ENCODE data around the gene CARS2.
"Not testable (repeated sequence)": the region's sequence is repeated elsewhere in the genome, so short reads cannot be mapped to it uniquely, and the experiment has no call there.

Gene CARS2

DNA sequence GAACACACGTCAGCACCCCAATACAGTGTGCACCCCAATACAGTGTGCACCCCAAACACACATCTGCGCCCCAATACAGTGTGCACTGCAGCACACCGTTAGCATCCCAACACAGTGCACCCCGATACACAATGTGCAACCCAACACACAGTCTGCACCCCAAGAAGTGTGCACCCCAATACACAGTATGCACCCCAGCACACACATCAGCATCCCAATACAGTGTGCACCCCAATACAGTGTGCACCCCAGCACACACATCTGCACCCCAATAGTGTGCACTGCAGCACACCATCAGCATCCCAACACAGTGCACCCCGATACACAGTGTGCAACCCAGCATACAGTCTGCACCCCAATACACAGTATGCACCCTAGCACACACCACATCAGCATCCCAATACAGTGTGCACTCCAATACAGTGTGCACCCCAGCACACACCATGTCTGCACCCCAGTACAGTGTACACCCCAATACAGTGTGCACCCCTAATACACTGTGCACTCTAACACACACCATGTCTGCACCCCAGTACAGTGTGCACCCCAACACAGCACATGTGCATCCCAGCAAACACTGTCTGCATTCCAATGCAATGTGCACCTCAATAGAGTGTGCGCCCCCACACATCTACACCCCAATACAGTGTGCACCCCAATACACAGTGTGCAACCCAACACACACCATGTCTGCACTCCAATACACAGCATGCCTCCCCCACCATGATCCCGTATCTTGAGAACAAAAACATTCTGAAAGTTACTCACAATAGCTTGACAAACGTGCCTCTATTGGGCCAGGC, 855 bp upstream of the CARS2 start:
- in situ Hi-C loops (cut with MboI; ENCODE audit: low sequenced_read_pairs): no loop called here

- in situ Hi-C loops (cut with MboI; ENCODE audit: low sequenced_read_pairs): no loop called here
These were observed 525 bp downstream of the CARS2 start for GRCh38 chr13:110705356-110705825.

GRCh38 chr13:110702591-110703526, 3.1 kb downstream of the CARS2 start:
- in situ Hi-C loops (cut with MboI; ENCODE audit: low sequenced_read_pairs): no loop called here

- in situ Hi-C loops (cut with MboI; ENCODE audit: low sequenced_read_pairs): no loop called here
These were observed 3.8 kb downstream of the CARS2 start for GRCh38 chr13:110702089-110702488.

DNA sequence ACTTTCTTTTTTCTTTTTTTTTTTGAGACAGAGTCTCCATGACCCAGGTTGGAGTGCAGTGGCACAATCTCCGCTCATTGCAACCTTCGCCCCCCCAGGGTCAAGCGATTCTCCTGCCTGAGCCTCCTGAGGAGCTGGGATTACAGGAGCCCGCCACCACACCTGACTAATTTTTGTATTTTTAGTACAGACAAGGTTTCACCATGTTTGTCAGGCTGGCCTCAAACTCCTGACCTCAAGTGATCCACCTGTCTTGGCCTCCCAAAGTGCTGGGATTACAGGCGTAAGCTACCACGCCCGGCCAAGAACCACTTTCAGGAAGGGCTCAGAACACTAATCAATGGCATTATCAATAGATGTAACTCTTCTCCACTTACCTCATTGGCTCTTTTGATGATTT, 4.9 kb downstream of the CARS2 start:
- in situ Hi-C loops (cut with MboI; ENCODE audit: low sequenced_read_pairs): not testable (repeated sequence)

DNA sequence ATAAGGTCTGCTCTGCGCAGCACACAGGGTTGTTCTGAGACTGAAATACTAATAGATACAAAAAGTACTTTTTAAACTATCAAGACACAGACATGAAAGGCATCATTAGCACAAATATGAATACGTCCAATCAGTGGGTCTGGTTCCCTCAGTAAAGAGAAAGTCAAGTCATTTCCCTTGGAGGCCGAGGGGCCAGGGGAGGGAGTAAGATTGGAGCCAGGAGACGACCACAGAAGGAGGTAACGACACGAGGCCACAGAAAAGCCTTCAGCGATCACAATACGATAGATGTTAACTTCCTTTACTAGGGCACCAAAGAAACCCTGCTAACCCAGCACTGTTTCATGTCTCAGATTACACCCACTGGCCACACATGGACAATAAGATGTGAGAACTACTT, 5.3 kb downstream of the CARS2 start:
- in situ Hi-C loops (cut with MboI; ENCODE audit: low sequenced_read_pairs): no loop called here

DNA sequence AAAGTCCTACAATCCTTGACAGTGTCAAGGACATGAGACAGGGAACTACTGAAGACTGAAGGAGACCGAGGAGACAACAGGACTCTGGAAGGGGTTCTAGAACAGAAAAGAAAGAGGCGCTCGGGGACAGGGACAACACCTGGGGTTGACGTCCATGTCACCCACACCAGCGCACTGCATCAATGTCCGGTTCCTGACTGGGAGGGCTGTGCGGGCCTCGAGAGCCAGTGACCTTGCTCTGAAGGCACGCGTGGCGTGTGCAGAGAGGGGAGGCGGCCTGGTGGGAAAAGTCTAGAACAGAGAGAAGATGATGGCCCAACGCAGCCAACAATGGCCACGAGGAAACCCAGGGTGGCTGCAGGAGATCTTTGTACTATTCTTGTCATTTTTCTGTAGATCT, 5.7 kb downstream of the CARS2 start:
- in situ Hi-C loops (cut with MboI; ENCODE audit: low sequenced_read_pairs): no loop called here

DNA sequence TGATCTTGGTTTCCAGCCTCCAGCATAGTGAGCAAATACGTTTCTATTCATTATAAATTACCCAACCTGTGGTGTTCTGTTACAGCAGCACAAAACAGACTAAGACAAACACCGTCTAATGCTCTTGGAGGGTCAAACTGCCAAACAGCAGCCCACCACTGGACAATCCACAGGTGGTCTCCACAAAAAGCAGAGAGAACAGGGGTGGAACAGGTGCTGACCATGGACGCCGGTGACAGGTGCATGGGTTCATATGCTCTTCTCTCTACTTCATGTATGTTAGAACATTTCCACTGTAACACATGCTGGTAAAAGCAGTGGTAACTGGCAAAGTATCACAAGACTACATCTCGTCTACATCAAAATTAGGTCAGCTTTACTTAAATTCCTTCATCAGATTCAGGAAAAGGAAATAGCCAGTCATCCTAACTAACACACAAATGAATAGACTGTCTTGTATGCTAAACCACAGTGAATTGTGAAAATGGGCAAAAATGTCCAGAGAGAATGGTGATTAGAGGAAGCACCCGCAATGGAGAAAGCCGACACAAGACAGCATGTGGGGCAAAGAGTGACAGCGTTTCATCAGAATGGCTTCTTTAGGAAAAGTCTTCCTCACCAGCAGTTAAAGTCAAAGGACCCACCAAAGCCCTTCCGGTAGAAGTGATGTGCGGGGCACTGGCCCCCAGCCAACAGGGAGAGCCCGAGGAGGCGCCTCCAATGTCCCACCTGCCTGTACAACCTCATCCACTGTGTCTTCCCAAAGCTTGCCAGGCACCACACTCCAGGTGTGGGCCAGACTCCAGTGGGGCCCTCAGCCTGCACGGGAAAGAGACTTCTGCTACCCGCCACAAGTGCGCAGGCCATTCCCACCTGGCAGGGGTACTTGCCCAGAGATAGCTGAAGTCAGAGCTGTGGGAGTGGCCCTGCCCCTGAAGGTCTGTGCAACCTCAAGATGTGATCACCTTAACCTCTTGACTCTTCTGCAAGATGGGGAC, 6.5 kb downstream of the CARS2 start:
- in situ Hi-C loops (cut with MboI; ENCODE audit: low sequenced_read_pairs): no loop called here

DNA sequence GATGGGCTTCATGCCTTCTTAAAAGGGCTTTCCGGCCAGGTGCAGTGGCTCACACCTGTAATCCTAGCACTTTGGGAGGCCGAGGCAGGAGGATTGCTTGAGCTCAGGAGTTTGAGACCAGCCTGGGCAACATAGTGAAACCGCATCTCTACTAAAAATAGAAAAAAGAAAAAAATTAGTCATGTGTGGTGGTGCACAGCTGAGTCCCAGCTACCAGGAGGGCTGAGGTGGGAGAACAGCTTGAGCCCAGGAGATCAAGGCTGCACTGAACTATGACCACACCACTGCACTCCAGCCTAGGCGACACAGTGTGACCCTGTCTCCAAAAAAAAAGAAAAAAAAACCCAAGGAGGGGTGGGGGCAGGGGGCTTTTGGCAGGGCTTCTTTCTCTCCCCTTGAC, 7.2 kb downstream of the CARS2 start:
- in situ Hi-C loops (cut with MboI; ENCODE audit: low sequenced_read_pairs): no loop called here

GRCh38 chr13:110697842-110698241, 8.1 kb downstream of the CARS2 start:
- in situ Hi-C loops (cut with MboI; ENCODE audit: low sequenced_read_pairs): no loop called here

DNA sequence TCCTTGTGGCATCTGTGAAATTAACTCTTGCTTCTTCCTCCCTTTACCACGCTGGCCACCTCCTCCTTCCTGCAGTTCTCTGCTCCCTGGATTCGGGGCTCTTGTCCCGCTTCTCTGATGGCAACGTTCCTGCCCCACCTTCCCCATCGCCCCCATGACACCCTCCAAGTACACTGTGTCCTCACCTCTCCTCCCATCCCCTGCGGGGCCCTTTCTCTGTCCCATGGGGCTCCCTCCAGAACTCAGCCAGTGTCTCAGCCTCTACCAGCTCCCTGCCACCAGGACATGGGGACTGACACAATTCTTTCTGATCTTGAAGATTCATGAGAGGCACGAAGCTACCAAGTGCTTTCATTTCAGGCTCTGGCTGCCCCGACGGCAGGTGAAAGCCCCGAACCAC, 9.1 kb downstream of the CARS2 start:
- in situ Hi-C loops (cut with MboI; ENCODE audit: low sequenced_read_pairs): no loop called here

- in situ Hi-C loops (cut with MboI; ENCODE audit: low sequenced_read_pairs): not testable (repeated sequence)
These were observed 10.1 kb downstream of the CARS2 start for GRCh38 chr13:110695774-110696173.

DNA sequence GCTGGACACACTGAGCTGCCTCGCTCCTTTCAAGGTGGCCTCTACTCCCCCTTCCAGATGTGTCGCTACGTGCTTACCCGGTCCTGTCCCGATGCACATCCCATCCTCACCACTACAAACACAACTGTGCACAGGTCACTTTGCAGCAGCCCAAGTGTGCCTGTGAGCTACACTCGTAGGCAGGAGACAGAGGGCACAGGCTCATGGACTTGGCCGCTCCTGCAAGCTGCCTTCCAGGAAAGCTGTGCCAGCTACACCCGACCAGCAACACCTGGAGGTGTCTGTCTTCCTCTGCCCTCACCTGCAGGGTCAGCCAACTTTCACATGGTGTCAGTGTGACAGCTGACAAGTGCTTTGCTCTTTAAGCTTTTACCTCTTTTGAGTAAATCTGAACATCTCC, 15.4 kb downstream of the CARS2 start:
- in situ Hi-C loops (cut with MboI; ENCODE audit: low sequenced_read_pairs): no loop called here

GRCh38 chr13:110689711-110690110, 16.2 kb downstream of the CARS2 start:
- in situ Hi-C loops (cut with MboI; ENCODE audit: low sequenced_read_pairs): no loop called here

DNA sequence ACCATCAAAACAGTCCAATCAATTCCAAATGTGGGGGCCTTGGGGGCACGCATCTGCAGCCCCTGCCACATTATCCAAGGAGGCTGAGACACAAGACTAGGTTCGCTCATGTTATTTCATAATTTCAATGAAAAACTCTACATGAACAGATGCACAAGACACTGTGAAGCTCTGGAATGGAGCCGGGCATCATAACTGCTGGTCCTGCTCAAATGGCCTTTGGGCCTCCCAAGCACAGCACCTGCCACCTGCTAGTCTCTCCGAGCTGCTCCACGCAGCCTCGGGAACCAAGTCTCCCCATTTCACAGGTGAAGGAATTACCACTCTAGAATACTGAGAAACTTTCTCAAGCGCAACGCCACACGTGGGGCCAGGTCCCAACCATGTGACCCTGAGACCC, 16.9 kb downstream of the CARS2 start:
- in situ Hi-C loops (cut with MboI; ENCODE audit: low sequenced_read_pairs): no loop called here

DNA sequence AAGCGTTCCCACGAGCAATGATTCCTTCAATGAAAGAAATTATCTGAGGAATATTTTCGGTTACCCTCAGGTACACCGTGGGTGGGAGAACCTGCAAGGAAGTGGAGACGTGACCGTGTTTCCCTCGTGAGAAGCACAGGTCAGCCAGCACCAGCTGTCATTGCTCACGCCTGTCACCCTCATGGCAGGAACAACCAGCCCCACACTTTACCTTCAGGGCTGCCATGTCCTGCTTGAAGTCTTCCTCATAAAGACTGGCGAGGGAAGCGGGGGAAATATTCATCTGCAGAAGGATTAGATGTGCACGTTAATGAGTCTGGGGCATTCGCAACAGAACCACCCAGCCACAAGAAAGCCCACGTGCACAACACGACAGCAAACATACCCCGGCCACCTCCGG, 18.2 kb downstream of the CARS2 start:
- in situ Hi-C loops (cut with MboI; ENCODE audit: low sequenced_read_pairs): no loop called here

- in situ Hi-C loops (cut with MboI; ENCODE audit: low sequenced_read_pairs): no loop called here
These were observed 20.5 kb downstream of the CARS2 start for GRCh38 chr13:110685305-110686020.

DNA sequence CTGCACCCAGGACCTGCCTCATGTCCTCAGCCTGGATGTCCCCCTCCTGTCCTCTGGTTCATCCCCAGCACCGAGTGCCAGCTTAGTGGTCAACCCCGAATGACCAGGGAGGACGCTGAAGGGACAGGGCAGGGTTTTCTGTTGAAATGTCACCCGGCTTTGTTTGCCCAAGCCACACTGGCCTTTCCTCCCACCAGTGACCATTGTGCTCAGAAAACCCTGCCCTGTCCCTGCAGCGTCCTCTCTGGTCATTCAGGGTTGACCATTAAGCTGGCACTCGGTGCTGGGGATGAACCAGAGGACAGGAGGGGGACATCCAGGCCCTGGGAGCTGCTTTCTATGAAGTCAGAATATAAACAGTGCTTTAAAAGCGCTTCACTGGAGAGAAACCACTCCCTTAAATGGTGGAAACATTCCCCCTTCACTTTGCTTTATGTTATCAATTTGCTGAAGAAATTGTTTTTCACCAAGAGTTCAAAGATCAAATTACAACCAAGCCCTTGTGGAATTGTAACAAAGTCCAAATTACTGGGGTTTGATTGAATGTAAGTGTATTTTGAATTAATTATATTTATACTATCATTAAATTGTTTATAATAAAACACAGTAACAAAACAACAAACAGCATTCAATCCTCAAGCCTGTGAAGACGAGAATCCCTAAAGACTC, 21.4 kb downstream of the CARS2 start:
- in situ Hi-C loops (cut with MboI; ENCODE audit: low sequenced_read_pairs): no loop called here

- in situ Hi-C loops (cut with MboI; ENCODE audit: low sequenced_read_pairs): no loop called here
These were observed 22.0 kb downstream of the CARS2 start for GRCh38 chr13:110683921-110684320.

Measured in HL-60/S4 treated with retinoic acid at 250 ng/mL for 4 days and 3 days (cell line).